ENCODE data around the gene CYP24A1.
A peak's percentile ranks its signal among the peaks of the same experiment; 100 is the strongest.

The CYP24A1 gene

DNA sequence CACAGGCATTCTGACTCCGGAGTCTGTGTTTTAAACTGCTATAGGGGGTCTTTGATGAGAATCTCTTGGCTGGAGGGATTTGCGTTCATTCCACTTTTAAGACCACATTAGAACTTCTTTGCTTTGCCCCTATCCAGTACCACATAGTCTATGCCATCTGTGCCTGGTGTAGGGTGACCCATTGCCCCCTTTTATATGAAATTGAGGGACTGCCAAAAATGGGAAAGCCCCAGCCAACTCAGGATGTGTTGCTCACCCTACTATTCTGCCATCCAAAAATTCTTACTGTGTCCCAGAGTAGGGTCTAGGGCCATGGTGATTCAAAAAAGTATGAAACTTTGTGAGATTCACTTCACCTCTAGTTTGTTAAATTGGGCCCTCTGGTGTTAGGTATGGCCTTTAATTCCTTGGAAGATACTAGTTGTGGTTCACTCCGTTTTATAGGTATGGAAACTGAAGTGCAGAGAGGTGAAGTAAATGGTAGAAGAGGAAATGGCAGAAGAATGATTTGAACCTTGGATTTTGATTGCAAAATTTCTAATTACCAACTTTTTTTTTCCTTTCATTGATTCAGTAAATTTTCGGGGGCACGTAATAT is 35.5 kb upstream of the CYP24A1 start:
- DNase-seq (no peak), ATAC-seq (ENCODE audit: insufficient read depth, low read depth) (no peak)
- Histone ChIP-seq H3K36me3 (ENCODE audit: insufficient read depth, low read length) (peaks cover 4% of the 10 kb centered on the region), H2AFZ (ENCODE audit: low read depth, low read length) (no peak overlapping the region), H3K27me3 (ENCODE audit: insufficient read depth, low read length, poor library complexity) (peaks cover 9% of the 10 kb centered on the region), H3K9me3 (ENCODE audit: insufficient read depth, low read length, severe bottlenecking) (no peaks in the 10 kb centered on the region), H3K9ac (ENCODE audit: low read depth, low read length) (peak overlapping the region; percentile 63), H3K79me2 (ENCODE audit: insufficient read depth, low read length) (peaks cover 58% of the 10 kb centered on the region), H4K20me1 (ENCODE audit: insufficient read depth, low read length) (peaks cover 22% of the 10 kb centered on the region; the same call in 1 of the 2 replicates), H3K4me3 (ENCODE audit: low read depth in 1 of 2, low read length in 2 of 2) (peak overlapping the region; percentile 77 to 93; a peak in 3 of 4 replicates), H3K27ac (ENCODE audit: low read length) (peak overlapping the region; percentile 89; the same call in 1 of the 2 replicates), H3K4me2 (ENCODE audit: insufficient read depth, low read length) (peak overlapping the region; percentile 87), H3K4me1 (ENCODE audit: insufficient read depth, low read length) (peaks cover 24% of the 10 kb centered on the region)
- TF ChIP-seq EZH2 (IDR thresholded peaks at IDR 0.05; ENCODE audit: borderline replicate concordance, low read depth, low read length, severe bottlenecking) (no peak), CTCF (IDR thresholded peaks at IDR 0.05; ENCODE audit: borderline replicate concordance, extremely low read depth, low read length, poor library complexity, severe bottlenecking) (no peak)

GRCh38 chr20:54208548-54209176 is 34.9 kb upstream of the CYP24A1 start:
- H3K36me3 ChIP-seq (ENCODE audit: insufficient read depth, low read length) = peaks cover 4% of the 10 kb centered on the region

DNA sequence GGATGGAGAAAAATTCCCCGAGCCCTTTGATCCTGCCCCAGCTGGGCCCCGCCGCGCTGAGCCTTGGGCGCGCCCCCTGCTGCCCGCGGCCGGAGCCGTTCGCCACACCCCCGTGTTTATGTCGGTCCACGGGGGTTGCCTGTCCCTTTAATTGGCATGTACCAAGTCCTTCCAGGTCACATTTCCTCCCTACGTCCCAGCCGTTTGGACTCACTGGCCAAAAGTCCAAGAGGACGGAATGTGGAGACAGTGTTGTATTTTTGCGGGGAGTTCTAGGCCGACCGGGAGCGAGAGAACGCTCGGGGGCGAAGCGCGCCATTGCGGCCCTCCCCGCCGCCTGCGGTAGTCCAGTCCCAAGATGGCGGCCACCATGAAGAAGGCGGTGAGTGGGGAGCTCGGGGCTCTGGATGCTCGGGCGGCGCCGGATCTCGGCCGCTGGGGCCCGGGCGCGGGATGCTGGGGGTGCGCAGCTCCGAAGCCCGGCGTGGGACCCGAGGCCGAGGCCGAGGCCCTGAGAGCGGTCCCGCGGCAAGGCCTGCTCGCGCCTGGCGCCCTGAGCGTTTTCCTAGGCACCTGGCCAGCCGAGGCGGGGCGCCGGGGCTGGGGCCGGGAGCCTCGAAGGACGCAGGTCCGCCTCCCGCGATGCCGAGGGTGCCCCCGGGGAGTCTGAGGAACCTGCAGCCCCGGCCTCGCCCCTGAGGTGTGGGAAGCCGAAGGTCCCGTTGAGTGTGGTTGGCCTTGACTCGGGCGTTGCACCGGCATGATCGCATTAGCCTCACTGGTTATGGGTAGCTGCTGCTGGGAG is 34.2 kb upstream of the CYP24A1 start, which contains the start of gene PFDN4:
Gene PFDN4, plus strand, starts transcription at position 345 of the 805 bp plus-strand sequence. Its CDS starts 14 bp downstream, at position 359.
- H3K27me3 ChIP-seq (ENCODE audit: insufficient read depth, low read length, poor library complexity) = peaks cover 9% of the 10 kb centered on the region
- H3K9ac ChIP-seq (ENCODE audit: low read depth, low read length) = peak within 1 kb of the TSS; percentile 63
- peaks cover 24% of the 10 kb centered on the region for H3K4me1 ChIP-seq (ENCODE audit: insufficient read depth, low read length)
- DNase-seq (peak; percentile 89), ATAC-seq (ENCODE audit: insufficient read depth, low read depth) (peak; percentile 93)
- no peaks in the 10 kb centered on the region for H3K9me3 ChIP-seq (ENCODE audit: insufficient read depth, low read length, severe bottlenecking)
- peak within 1 kb of the TSS; percentile 83 for H2AFZ ChIP-seq (ENCODE audit: low read depth, low read length)
- peak within 1 kb of the TSS; percentile 89 for H3K27ac ChIP-seq (ENCODE audit: low read length)
- H3K79me2 ChIP-seq (ENCODE audit: insufficient read depth, low read length) = peaks cover 48% of the 10 kb centered on the region
- H3K4me2 ChIP-seq (ENCODE audit: insufficient read depth, low read length) = peak within 1 kb of the TSS; percentile 87
- H3K36me3 ChIP-seq (ENCODE audit: insufficient read depth, low read length) = peaks cover 4% of the 10 kb centered on the region
- H3K4me3 ChIP-seq (ENCODE audit: low read depth in 1 of 2, low read length in 2 of 2) = peak within 1 kb of the TSS; percentile 77 to 93
- peaks cover 16% of the 10 kb centered on the region; the same call in 1 of the 2 replicates for H4K20me1 ChIP-seq (ENCODE audit: insufficient read depth, low read length)
- TF ChIP-seq EZH2 (IDR thresholded peaks at IDR 0.05; ENCODE audit: borderline replicate concordance, low read depth, low read length, severe bottlenecking) = no peak
- peak; percentile 93 for TF ChIP-seq CTCF (IDR thresholded peaks at IDR 0.05; ENCODE audit: borderline replicate concordance, extremely low read depth, low read length, poor library complexity, severe bottlenecking)

More at GRCh38 chr20:54208548-54209176, 34.9 kb upstream of the CYP24A1 start:
- Histone ChIP-seq H3K4me2 (ENCODE audit: insufficient read depth, low read length) (peak overlapping the region; percentile 87), H2AFZ (ENCODE audit: low read depth, low read length) (peak overlapping the region; percentile 83), H3K9ac (ENCODE audit: low read depth, low read length) (peak overlapping the region; percentile 63), H4K20me1 (ENCODE audit: insufficient read depth, low read length) (peaks cover 20% of the 10 kb centered on the region; the same call in 1 of the 2 replicates), H3K4me1 (ENCODE audit: insufficient read depth, low read length) (peaks cover 24% of the 10 kb centered on the region), H3K4me3 (ENCODE audit: low read depth in 1 of 2, low read length in 2 of 2) (peak overlapping the region; percentile 77 to 93), H3K9me3 (ENCODE audit: insufficient read depth, low read length, severe bottlenecking) (no peaks in the 10 kb centered on the region), H3K27me3 (ENCODE audit: insufficient read depth, low read length, poor library complexity) (peaks cover 9% of the 10 kb centered on the region), H3K79me2 (ENCODE audit: insufficient read depth, low read length) (peaks cover 53% of the 10 kb centered on the region), H3K27ac (ENCODE audit: low read length) (peak overlapping the region; percentile 89)
- ATAC-seq (ENCODE audit: insufficient read depth, low read depth) (peak; percentile 11; the same call in 2 of the 3 replicates), DNase-seq (peak; percentile 43)
- no peak for TF ChIP-seq CTCF (IDR thresholded peaks at IDR 0.05; ENCODE audit: borderline replicate concordance, extremely low read depth, low read length, poor library complexity, severe bottlenecking)
